Measurements from ENCODE around the gene MTA3. TPM values are rescaled to one million over a fixed set of nuclear protein-coding genes. Genes with fewer than 3 reads are reported as not detected.

The MTA3 gene
- polyA plus RNA-seq, 1 donor from 2014 or later: 11.2 TPM

DNA sequence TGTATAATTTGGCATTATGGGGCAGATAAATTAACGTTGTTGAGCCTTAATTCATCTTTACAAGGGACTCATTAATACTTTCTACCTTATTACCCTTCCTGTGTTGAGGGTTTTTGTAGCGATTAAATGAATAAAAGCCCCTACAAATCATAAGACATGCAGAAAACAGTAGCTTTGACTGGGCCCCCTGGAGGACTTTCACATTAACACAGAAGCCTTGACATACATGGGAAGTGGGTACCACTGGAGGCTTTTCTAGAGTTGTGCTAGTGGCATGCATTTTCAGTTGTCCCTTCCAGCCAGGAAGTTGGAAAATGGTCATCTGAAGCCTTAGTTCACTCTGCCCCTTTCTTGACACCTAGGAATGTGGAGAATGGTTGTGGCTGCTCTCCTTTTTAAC, 30.2 kb downstream of the MTA3 start:
- H3K27ac ChIP-seq (ENCODE audit: low read length): no peak overlapping the region
- TF ChIP-seq, protein P1, sequence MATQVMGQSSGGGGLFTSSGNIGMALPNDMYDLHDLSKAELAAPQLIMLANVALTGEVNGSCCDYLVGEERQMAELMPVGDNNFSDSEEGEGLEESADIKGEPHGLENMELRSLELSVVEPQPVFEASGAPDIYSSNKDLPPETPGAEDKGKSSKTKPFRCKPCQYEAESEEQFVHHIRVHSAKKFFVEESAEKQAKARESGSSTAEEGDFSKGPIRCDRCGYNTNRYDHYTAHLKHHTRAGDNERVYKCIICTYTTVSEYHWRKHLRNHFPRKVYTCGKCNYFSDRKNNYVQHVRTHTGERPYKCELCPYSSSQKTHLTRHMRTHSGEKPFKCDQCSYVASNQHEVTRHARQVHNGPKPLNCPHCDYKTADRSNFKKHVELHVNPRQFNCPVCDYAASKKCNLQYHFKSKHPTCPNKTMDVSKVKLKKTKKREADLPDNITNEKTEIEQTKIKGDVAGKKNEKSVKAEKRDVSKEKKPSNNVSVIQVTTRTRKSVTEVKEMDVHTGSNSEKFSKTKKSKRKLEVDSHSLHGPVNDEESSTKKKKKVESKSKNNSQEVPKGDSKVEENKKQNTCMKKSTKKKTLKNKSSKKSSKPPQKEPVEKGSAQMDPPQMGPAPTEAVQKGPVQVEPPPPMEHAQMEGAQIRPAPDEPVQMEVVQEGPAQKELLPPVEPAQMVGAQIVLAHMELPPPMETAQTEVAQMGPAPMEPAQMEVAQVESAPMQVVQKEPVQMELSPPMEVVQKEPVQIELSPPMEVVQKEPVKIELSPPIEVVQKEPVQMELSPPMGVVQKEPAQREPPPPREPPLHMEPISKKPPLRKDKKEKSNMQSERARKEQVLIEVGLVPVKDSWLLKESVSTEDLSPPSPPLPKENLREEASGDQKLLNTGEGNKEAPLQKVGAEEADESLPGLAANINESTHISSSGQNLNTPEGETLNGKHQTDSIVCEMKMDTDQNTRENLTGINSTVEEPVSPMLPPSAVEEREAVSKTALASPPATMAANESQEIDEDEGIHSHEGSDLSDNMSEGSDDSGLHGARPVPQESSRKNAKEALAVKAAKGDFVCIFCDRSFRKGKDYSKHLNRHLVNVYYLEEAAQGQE (IDR thresholded peaks at IDR 0.05; ENCODE audit: borderline replicate concordance): no peak
- TF ChIP-seq, protein P2, sequence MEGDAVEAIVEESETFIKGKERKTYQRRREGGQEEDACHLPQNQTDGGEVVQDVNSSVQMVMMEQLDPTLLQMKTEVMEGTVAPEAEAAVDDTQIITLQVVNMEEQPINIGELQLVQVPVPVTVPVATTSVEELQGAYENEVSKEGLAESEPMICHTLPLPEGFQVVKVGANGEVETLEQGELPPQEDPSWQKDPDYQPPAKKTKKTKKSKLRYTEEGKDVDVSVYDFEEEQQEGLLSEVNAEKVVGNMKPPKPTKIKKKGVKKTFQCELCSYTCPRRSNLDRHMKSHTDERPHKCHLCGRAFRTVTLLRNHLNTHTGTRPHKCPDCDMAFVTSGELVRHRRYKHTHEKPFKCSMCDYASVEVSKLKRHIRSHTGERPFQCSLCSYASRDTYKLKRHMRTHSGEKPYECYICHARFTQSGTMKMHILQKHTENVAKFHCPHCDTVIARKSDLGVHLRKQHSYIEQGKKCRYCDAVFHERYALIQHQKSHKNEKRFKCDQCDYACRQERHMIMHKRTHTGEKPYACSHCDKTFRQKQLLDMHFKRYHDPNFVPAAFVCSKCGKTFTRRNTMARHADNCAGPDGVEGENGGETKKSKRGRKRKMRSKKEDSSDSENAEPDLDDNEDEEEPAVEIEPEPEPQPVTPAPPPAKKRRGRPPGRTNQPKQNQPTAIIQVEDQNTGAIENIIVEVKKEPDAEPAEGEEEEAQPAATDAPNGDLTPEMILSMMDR (IDR thresholded peaks at IDR 0.05; ENCODE audit: poor library complexity, severe bottlenecking): no peak

DNA sequence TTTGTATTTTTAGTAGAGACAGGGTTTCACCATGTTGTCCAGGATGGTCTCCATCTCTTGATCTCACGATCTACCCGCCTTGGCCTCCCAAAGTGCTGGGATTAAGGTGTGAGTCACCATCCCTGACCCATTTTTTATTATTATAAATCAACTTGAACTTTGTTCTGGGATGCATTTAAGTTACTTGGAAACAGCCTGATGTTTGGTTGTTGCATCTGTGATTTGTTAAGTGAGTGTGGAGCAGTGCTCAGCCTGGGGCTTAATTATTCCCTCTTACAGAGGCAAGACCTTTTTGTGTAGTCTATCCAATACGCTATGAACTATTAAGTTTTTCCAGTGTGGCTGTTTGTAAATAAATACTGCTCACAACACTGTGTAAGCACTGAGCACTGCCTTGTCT, 32.6 kb downstream of the MTA3 start:
- Histone ChIP-seq H3K36me3 (ENCODE audit: insufficient read depth, low read length) (no peaks in the 10 kb centered on the region), H3K9me2 (ENCODE audit: insufficient read depth, low read length) (no peaks in the 10 kb centered on the region), H3K4me2 (ENCODE audit: low read length) (no peak overlapping the region), H3F3A (ENCODE audit: insufficient read depth, low read length, poor library complexity, severe bottlenecking) (no peaks in the 10 kb centered on the region), H3K27ac (ENCODE audit: low read length) (no peak overlapping the region), H3K9ac (ENCODE audit: low read length) (no peak overlapping the region), H3K79me2 (replicated peaks; ENCODE audit: insufficient read depth, low read length) (no peaks in the 10 kb centered on the region), H2AFZ (ENCODE audit: low read depth, low read length) (no peak overlapping the region), H3K9me3 (ENCODE audit: low read length) (no peaks in the 10 kb centered on the region), H3K4me3 (ENCODE audit: low read length) (no peak overlapping the region), H4K20me1 (ENCODE audit: insufficient read depth) (no peaks in the 10 kb centered on the region), H3K27me3 (ENCODE audit: insufficient read depth, low read depth, low read length) (no peaks in the 10 kb centered on the region)
- TF ChIP-seq, protein P1 (IDR thresholded peaks at IDR 0.05; ENCODE audit: borderline replicate concordance): no peak
- TF ChIP-seq, protein P2 (IDR thresholded peaks at IDR 0.05; ENCODE audit: poor library complexity, severe bottlenecking): no peak
- TF ChIP-seq POLR2AphosphoS5 (IDR thresholded peaks at IDR 0.05) (no peak), TAF1 (IDR thresholded peaks at IDR 0.05; ENCODE audit: low read depth) (no peak), RAD21 (conservative IDR thresholded peaks at IDR 0.05) (no peak), SMC3 (conservative IDR thresholded peaks at IDR 0.05; ENCODE audit: poor library complexity) (no peak), MXI1 (conservative IDR thresholded peaks at IDR 0.05; ENCODE audit: poor library complexity, severe bottlenecking) (no peak)

More for the DNA sequence above, 30.2 kb downstream of the MTA3 start:
- H3K9me2 ChIP-seq (ENCODE audit: insufficient read depth, low read length): no peaks in the 10 kb centered on the region
- H2AFZ ChIP-seq (ENCODE audit: low read depth, low read length): no peak overlapping the region
- H3K9me3 ChIP-seq (ENCODE audit: low read length): no peaks in the 10 kb centered on the region
- H3K4me3 ChIP-seq (ENCODE audit: low read length): no peak overlapping the region
- no peaks in the 10 kb centered on the region for H3F3A ChIP-seq (ENCODE audit: insufficient read depth, low read length, poor library complexity, severe bottlenecking)
- no peak overlapping the region for H3K4me2 ChIP-seq (ENCODE audit: low read length)
- H4K20me1 ChIP-seq (ENCODE audit: insufficient read depth): no peaks in the 10 kb centered on the region
- no peaks in the 10 kb centered on the region for H3K36me3 ChIP-seq (ENCODE audit: insufficient read depth, low read length)
- H3K9ac ChIP-seq (ENCODE audit: low read length): no peak overlapping the region
- no peaks in the 10 kb centered on the region for H3K27me3 ChIP-seq (ENCODE audit: insufficient read depth, low read depth, low read length)
- H3K79me2 ChIP-seq (replicated peaks; ENCODE audit: insufficient read depth, low read length): no peaks in the 10 kb centered on the region

All from neural cell (in vitro differentiated cells).